NK-92 treated with Interleukin-12 subunit alpha and Interleukin-12 subunit beta, amount 100 ng/mL, for 24 hours (cell line): ENCODE results near the gene PSMA2.

Experiments
- DNase-seq: peaks from one replicate; lab custom pipeline; 2025; lab: John Stamatoyannopoulos, UW

PSMA2 gene

GRCh38 chr7:42940985-42941847 lies 9.2 kb upstream of the PSMA2 start:
- DNase-seq: peak; percentile 27

DNA sequence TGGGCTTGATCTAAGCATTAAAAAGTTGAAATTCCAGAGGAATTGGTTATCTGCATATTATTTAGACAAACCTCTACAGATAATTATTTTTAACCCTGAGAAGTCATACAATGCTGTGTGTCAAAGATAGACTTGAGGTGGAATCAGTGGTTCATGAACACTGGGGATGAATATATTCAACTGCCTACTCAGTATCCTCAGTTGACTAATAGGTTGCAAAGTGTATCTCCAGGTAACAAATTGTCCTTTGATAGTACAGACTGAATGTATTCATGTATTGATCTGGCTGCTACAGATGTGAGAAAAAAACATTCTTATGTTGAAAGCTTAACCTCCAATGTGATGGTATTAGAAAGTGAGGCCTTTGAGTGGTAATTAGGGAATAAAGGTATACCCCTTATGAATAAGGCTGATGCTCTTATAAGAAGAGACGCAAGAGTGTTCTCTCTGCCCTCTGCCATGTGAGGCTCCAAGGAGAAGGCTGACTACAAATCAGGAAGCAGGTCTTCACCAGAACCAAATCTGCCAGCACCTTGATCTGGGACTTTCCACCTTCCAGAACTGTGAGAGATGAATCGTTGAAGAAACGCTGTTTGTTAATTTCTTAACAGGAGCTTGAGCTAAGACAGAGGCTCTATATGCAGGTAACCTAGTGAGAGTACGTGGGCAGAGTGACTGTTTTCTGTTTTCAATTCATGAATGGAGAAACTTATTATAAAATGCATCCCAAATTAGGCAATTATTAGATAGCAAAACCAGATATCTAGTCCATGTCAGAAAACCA lies 7.7 kb upstream of the PSMA2 start:
- DNase-seq: no peak

- no peak for DNase-seq
Observed at GRCh38 chr7:42935861-42936260, 3.9 kb upstream of the PSMA2 start.

DNA sequence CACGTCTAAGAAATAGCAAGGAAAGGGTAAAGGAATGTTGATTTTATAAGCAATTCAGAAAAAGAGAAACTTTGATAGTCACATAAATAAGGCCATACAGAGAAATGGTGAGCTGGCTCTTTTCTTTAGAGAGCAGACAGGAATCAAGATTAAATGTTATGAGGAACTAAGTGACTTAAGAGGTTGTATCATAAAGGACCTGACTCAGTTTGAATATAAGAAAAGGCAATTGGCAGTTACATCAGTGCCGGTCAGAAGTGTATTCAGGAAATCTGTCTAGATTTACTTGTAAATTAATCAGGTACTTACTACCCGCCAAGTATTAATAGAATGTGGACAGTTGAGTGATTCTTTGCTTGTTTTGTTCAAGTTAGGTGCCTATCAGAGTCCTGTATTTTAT lies 2.3 kb upstream of the PSMA2 start:
- DNase-seq: no peak

- DNase-seq: no peak
Observed at GRCh38 chr7:42932811-42933591, 1.0 kb upstream of the PSMA2 start.

- no peak for DNase-seq
Observed at GRCh38 chr7:42931447-42931833, 534 bp downstream of the PSMA2 start.

DNA sequence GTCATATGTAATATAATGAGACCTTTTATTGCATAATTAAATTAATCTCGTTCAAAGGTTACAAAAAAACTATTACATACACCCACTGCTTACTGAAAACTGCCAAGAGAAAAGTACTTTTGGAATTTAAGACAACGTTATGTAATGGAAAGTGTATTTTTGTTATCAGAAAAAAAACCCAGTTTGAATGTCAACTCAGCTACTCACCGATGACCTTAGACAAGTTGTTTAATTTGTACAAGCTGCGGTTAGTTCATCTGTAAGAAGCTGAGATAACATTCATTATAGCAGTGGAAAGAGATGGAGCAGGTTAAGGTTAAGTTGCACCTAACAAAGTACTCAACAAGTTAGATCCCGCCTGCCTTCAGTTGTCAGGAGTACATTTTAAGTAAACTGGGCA lies 1.1 kb downstream of the PSMA2 start:
- no peak for DNase-seq

DNA sequence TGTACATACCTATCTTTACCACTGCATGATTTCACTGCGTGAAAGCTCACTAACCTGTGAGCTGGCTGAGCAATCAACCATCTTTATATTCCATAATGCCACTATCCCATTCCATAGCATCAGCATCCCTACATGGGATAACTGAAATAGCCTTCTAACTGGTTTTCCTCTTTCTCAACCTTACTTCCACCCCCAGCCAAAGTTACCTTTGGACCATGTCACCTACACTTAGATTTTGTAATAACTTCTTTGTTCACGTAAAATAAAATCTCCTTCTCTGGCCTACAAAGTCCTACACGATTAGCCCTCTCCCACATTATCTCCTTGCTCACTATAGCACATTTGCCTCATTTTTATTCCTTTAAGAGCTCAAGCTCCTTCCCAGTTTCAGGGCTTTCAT lies 2.5 kb downstream of the PSMA2 start:
- DNase-seq: no peak

DNA sequence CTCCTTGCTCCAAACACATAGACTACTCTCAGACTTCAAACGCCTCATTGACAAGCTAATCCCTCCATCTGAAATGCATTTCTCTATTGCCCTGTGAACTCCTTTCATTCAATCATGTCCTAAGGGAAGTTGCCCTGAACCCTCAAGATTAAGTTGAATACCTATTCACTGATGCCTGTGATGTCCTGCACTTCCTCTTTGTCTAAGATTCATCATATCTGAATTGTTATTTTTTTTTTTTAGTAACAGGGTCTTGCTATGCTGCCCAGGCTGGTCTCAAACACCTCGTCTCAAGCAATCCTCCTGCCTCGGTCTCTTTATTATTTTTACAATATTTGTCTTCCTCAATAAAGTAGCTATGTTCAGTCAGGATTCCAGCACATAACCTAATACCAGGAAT lies 3.2 kb downstream of the PSMA2 start:
- DNase-seq: no peak

- no peak for DNase-seq
Observed at GRCh38 chr7:42926204-42926603, 5.8 kb downstream of the PSMA2 start.

- DNase-seq: no peak
Observed at GRCh38 chr7:42925630-42926029, 6.3 kb downstream of the PSMA2 start.

DNA sequence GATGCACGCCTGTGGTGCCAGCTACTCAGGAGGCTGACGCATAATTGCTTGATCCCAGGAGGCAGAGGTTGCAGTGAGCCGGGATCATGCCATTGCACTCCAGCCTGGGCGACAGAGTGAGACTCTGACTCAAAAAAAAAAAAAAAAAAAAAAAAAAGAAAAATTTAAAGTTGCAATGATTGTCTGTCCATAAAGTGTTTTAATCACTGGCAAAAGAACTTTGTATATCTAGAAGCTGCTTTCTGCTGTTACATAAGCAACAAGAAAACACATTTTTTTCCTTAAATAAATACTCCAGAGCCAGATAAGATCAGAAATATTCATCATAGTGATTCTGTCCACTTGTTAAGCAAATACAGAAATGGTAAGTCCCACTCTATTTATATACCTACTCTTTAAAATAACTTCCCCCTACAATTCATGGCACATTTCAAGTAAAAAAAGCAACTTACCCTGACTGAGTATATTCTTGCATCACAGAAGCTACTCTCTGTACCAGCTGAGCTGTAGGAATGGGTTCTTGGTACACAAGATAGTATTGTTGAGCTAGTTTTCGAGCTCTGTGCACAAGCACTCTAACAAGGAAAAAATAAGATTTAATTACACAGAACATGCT lies 7.6 kb downstream of the PSMA2 start:
- no peak for DNase-seq

- DNase-seq: no peak
Observed at GRCh38 chr7:42922017-42922753, 9.8 kb downstream of the PSMA2 start.

GRCh38 chr7:42915356-42915755 lies 16.6 kb downstream of the PSMA2 start:
- DNase-seq: no peak

DNA sequence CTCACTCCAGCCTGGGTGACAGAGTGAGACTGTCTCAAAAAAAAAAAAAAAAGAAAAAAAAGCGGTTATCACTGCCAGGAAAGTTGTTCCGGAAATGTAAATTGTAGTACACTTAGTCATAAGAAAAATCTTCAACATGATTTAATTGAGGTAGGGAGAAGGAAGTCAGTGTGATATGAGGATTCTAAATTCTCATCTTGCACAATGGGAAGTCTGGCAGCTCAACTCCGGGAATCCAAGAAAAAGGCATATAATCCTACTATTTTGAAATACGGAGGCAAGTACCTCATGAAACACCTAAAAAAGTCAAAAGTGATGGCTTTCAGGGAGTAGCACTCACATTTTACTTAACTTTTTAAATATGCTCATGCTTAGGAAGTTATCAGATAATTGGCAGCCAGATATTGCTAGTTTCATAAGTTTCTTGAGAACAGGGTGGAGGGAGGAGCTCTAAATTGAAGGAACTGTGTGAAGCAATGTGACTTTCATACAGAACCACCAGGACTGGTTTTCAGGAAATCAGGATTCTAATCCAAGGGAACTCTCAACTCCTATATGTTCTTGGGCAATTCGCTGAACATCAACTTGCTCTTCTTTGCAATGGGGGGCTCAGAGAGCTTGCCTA lies 17.4 kb downstream of the PSMA2 start:
- DNase-seq: no peak

- no peak for DNase-seq
Observed at GRCh38 chr7:42914009-42914408, 18.0 kb downstream of the PSMA2 start.

GRCh38 chr7:42913591-42913990 lies 18.4 kb downstream of the PSMA2 start:
- DNase-seq: no peak

DNA sequence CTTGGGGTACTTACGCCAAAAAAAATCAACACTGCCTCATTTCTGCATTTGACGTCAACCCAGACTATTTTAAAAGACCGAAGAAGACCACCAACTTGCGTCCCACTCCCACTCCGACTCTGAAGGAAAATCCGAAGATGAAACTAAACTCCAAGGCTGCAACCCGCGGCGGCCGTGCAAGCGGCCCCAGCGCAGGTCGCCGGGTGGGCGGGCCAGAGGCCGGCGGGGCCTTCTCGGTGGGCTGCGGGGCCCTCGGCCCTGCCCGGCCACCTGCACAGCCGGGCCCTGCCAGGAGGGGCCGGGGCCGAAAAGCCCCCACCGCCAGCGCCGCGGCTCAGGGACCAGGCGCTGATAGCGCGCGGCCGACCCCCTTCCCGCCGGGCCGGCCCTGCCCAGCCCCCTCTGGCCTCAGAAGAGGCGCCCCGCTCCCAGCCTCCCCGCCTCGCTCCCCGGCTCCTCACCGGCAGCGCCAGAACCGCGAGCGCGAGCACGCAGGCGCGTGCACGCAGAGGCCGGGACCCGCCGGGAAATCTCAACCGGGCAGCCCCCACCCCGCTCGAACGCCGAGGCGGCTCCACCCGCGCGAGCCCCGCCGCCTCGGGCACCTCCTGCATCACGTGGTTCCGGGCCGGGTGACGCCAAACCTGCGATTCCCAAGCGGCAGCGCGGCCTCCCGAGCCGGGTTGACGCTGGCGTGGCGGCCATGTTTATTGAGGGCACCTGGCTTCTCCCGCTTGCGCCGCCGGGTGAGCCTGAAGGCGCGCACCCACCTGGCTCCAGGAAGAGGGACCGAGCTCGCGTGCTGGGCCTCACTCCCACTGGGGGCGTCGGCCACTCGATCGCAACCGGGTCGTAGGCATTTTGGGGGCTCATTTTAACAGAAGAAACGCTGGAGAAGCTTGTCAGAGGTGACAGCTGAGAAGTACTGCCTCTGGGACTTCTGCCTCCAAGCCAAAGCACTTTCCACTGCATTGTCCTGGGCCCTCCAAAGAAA lies 20.2 kb downstream of the PSMA2 start, which contains the start of gene C7orf25:
TSS of gene C7orf25 (minus strand) at position 617 of the 994 bp plus-strand sequence. CDS start 1,170 bp downstream, outside the sequence.
- peak; percentile 87 for DNase-seq

- no peak for DNase-seq
Observed at GRCh38 chr7:42910306-42910705, 21.7 kb downstream of the PSMA2 start.

GRCh38 chr7:42907316-42907715 lies 24.7 kb downstream of the PSMA2 start:
- DNase-seq: no peak
